Activated T-cell treated with anti-CD3 and anti-CD28 coated beads, Interleukin-2, amount 50 U/mL, for 1 hour (primary cell): ENCODE results near the gene UBE2U.
"Not testable (repeated sequence)": the region's sequence is repeated elsewhere in the genome, so short reads cannot be mapped to it uniquely, and the experiment has no call there.

Source experiments
- DNase-seq: peaks from one replicate; pipeline ENCODE4 v3.0.0-alpha.2; 2020

The UBE2U gene

GRCh38 chr1:64242895-64243756, 39.7 kb downstream of the UBE2U start:
- DNase-seq, result no peak

GRCh38 chr1:64243757-64244080, 40.3 kb downstream of the UBE2U start:
- no peak for DNase-seq

- no peak for DNase-seq
Observed at GRCh38 chr1:64245495-64245894, 42.1 kb downstream of the UBE2U start.

- DNase-seq, result no peak
Observed at GRCh38 chr1:64246294-64246917, 43.0 kb downstream of the UBE2U start.

DNA sequence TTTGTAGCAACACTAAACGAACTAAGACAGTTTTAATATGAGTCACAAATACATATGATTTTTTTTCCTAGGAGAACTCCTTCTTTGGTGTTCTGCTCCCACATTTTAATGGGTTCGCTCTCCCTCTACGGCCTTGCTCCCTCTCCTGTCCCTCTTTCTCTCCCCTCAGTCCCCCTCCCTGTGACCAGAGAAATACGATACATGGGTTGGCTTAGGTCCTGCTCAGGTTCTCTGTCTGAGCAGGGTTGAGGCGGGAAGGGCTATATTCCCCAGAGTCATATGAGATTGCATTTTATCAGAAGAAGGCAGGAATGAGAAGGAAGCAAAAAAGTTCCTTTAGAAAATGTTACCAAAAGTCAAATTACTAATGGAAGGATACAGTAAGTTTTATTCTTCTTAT, 44.6 kb downstream of the UBE2U start:
- DNase-seq, result no peak

GRCh38 chr1:64250472-64250871, 47.0 kb downstream of the UBE2U start:
- not testable (repeated sequence) for DNase-seq

GRCh38 chr1:64251971-64252370, 48.5 kb downstream of the UBE2U start:
- DNase-seq, result no peak

DNA sequence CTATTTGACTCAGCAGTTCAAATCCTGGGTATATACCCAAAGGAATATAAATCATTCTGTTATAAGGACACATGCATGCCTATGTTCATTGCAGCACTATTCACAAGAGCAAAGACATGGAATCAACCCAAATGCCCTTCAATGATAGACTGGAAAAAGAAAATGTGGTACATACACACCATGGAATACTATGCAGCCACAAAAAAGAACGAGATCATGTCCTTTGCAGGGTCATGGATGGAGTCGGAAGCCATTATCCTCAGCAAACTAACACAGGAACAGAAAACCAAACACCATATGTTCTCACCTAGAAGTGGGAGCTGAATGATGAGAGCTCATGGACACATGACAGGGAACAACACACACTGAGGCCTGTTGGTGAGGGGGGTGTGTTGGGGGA, 53.8 kb downstream of the UBE2U start:
- DNase-seq, result not testable (repeated sequence)

DNA sequence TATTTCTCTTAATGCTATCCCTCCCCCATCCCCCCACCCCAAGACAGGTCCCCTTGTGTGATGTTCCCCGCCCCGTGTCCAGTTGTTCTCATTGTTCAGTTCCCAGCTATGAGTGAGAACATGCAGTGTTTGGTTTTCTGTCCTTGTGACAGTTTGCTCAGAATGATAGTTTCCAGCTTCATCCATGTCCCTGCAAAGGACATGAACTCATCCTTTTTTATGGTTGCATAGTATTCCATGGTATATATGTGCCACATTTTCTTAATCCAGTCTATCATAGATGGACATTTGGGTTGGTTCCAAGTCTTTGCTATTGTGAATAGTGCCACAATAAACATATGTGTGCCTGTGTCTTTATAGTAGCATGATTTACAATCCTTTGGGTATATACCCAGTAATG, 55.0 kb downstream of the UBE2U start:
- DNase-seq, result not testable (repeated sequence)

DNA sequence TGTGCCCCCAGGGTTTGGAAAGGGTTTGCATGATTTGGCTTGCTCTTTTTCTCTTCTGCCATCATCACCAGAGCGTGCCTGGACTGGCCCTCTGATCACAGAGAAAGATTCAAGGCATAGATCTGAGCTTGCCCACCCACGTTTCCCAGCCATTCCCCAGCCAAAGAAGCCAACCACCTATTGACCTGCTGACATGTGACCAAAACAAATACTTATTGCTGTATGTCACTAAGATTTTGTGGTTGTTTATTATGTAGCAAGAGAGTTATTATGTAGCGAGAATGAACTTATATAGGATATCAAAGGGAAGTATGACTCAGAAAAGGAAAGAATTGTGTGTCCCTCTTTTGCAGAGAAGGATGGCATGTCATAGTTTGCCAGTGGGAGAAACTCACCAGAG, 59.9 kb downstream of the UBE2U start:
- DNase-seq, result no peak

DNA sequence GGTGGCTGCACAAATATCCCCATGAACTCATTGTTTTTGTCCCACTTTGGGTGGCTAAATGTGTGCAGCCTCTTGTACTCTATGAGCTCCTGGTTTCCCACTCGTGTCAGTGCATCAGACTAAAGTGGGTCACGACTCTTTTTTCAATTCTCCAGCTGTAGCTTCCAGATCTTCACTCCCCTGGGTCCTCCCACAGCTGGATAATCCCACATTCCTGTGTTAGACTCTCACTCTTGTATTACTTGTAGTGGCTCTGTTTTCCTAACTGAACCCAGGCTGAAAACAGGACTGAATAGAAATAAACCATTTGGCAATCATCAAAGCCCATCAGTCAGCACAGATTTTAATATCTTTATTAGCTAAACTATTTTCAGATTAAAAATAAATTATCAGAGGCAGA, 60.4 kb downstream of the UBE2U start:
- no peak for DNase-seq

- no peak for DNase-seq
Observed at GRCh38 chr1:64265141-64265540, 61.7 kb downstream of the UBE2U start.

DNA sequence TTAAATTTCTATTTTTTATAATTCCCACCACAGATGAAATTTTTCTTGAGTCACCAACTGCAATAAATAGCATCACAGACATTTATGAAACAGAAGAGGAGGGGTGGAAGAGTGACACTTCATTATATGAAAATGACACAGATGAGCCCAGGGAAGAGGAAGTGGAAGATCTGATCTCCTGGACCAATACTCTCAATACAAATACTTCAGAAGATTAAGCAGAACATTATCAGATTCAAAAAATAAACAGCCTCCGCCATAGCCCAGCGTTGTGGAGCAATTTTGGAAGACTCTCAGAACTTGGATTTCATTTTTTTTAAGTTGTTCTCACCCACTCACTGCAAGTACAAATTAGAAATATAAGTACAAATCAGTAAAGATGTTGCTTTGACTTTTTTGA, 63.6 kb downstream of the UBE2U start:
- DNase-seq, result no peak

DNA sequence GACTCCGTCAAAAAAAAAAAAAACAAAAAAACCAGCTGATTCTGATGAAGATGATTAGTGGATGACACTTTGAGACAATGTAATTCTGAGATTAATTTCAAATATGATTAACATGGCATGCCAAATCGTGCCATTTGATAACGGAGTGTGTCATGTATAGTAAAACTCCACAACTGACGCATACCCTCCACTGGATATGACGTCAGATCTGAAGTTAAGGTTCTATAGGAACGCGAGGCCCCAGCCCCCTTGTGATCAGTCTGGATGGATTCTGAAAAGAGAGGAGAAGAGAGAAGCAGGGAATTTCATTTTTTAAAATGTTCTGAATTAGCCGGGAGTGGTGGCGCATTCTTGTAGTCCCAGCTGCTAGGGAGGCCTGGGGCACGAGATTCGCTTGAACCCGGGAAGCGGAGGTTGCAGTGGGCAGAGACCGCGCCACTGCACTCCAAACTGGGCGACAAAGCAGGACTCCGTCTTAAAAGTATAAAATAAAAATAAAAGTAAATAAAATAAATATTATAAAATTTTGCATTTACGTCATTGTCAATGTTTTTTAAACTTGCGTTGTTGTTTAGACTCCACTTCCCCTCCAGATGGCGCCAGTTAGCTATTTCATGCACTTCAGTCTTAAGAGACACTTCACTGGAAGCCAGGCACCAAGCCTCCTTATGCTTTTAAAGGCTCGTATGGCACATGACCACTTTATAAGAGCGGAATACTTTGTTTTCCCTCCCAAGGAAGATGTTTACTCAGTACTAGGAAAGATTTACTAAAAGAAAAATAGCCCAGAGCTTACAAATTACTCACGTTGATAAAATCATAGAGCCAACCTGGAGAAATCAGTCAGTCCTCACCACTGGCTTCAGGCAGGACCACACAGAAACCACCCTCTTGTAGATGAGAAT, 65.5 kb downstream of the UBE2U start:
- DNase-seq, result peak; percentile 34

DNA sequence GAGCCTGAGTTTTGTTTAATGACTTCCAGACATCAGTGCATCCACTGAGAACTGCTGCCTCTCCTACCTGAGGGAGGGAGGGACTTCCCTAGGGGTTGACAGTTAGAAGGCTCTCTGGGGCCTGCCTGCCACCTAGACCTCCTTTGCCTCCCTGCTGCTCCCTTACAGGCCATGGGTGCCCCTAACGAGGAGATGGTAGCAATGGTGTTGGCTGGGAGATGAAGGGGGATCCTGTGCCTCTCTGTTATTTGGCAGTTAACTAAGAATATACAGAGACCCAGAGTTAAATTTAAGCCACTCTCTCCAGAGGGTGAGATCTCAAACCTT, 66.1 kb downstream of the UBE2U start:
- DNase-seq, result no peak

DNA sequence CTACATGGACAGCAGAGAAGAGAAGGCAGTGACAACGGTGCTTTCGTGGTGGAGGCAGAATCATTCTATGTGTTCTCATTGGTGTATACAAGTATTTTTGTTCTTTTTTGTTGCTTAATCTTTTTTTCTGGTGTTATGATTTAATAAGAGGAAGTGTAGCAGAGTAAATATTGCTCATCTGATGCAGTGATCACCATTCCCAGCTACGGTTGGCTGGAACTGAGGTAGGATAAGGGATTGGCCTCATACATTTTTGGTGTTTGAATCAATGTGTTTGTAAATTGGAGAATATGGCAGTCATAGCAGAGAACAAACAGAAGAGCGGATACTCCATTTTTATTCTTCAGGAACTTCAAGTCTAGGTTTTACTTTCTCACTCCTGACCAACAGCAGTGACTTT, 76.6 kb downstream of the UBE2U start:
- DNase-seq, result no peak

GRCh38 chr1:64282351-64282750, 78.9 kb downstream of the UBE2U start:
- no peak for DNase-seq

DNA sequence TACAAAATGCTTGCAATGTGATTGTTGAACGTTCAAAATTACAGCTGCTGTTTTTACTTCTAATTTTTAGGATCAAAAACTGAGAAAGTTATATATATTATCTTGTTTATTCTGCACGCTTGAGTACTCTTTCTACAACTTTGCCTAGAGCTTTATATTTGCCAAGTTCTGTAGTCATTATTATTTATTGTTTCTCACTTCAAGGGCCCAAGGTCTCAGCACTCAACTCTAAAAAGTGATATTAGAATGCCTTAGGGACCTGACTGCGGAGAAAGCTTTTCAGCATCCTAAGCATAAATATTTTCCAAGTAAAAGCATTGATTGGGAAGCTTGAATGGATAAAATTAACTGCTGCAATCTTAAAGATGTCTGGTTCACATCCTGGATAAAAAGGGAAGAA, 83.6 kb downstream of the UBE2U start:
- DNase-seq, result no peak

DNA sequence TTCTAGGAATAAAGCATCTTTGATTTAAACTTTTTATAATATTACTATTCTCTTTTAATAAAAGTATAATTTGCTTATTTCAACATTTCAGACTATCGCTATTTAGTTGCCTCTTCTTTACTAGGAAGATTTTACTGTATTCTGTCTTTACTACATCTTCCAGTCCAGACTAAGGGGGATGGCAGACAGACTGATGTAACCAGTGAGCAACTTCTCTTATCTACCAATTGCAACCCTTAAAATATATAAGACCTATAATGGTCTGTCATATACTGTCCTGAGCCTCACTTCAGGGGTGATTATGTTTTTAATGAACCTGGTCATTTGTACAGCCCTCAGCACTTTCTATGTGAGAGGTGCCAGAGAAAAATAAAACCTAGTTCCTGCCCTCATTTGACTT, 87.0 kb downstream of the UBE2U start:
- DNase-seq, result no peak

DNA sequence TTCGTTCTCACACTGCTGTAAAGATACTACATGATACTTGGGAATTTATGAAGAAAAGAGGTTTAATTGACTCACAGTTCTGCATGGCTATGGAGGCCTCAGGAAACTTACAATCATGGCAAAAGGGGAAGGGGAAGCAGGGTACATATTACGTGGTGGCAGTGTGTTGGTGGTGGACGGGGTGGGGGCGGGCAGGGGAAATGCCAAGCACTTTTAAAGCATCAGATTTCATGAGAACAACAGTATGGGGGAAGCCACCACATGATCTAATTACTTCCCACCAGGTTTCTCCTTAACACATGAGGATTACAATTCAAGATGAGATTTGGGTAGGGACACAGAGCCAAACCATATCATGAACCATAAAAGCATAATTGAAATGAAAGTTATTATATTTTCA, 88.5 kb downstream of the UBE2U start:
- no peak for DNase-seq

- no peak for DNase-seq
Observed at GRCh38 chr1:64292399-64292798, 89.0 kb downstream of the UBE2U start.

DNA sequence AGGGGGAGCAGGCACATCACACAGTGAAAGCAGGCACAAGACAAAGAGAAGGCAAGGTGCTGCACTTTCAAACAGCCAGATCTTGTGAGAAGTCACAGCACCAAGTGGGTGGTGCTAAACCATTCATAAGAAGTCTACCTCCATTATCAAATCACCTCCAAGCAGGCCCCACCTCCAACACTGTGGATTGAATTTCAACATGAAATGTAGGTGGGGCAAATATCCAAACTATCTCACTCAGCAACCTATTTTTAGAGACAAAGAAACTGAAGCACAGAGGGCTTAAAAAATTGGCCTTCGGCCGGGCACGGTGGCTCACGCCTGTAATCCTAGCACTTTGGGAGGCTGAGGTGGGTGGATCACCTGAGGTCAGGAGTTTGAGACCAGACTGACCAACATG, 90.4 kb downstream of the UBE2U start:
- no peak for DNase-seq

GRCh38 chr1:64295136-64295535, 91.7 kb downstream of the UBE2U start:
- DNase-seq, result no peak

DNA sequence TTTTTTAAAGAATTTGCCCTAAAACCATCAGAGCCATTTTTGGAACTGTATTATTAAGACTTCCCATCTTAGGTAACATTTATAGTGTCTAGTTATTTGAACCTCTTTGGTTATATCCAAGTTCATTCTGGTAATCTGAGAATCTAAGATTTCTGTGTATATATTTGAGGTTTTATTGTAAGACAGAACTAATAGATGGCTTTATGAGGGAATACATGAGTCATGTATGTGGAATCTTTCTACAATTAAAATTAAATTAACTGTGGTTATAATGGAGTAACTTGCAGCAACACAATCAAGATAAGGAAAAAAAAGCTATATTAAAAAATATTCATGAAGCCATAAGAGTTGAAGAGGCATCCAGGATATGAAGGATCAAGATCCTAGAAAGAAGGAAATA, 92.1 kb downstream of the UBE2U start:
- no peak for DNase-seq
